PC-9 (cell line): ENCODE data around the gene ITGA2B.

ENCODE experiments used
- CTCF ChIP-seq: fragments of 200-600 bp; sonication (generic); conservative IDR thresholded peaks from 2 replicates; pipeline ENCODE4 v1.6.1; 2017; ENCODE audit warnings: mixed run types, antibody characterized with exemption, mild to moderate bottlenecking, moderate library complexity
- EZH2 ChIP-seq: fragments of 200-600 bp; sonication (generic); IDR thresholded peaks from 2 replicates; pipeline ENCODE4 v1.8.0; 2017; ENCODE audit warnings: antibody characterized with exemption, low read depth

- TF ChIP-seq CTCF (no peak), EZH2 (no peak)
Measured at GRCh38 chr17:44383861-44384260, 5.6 kb downstream of the ITGA2B start.
